ENCODE data around the gene TECTB.

Gene TECTB

DNA sequence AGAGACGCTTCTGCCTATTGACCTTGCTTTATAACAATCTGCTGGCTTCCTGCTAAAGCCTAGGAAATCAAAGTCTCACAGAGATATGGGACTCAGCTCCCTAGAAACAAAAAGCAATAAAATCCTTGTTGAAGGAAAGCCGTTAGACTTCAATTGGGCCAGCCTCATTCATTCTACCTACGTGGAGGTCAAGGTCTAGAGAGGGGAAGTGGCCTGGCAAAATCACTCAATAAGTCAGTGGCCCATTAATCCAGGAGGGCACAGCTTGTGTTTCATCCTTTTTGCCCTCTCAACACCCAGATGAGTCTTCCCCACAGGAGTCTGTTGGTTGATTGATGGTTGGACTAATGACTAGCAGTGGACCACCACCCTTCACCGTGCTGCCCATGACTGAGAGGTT, 50.3 kb downstream of the TECTB start:
- H3K4me3 ChIP-seq (replicated peaks; ENCODE audit: low read depth, low read length) = no peak overlapping the region
- DNase-seq (ENCODE audit: low read depth) = no peak
- TF ChIP-seq, protein P1, sequence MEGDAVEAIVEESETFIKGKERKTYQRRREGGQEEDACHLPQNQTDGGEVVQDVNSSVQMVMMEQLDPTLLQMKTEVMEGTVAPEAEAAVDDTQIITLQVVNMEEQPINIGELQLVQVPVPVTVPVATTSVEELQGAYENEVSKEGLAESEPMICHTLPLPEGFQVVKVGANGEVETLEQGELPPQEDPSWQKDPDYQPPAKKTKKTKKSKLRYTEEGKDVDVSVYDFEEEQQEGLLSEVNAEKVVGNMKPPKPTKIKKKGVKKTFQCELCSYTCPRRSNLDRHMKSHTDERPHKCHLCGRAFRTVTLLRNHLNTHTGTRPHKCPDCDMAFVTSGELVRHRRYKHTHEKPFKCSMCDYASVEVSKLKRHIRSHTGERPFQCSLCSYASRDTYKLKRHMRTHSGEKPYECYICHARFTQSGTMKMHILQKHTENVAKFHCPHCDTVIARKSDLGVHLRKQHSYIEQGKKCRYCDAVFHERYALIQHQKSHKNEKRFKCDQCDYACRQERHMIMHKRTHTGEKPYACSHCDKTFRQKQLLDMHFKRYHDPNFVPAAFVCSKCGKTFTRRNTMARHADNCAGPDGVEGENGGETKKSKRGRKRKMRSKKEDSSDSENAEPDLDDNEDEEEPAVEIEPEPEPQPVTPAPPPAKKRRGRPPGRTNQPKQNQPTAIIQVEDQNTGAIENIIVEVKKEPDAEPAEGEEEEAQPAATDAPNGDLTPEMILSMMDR (IDR thresholded peaks at IDR 0.05; ENCODE audit: low read length, missing control alignments) = no peak

GRCh38 chr10:112335111-112335867, 52.1 kb downstream of the TECTB start:
- no peak overlapping the region for H3K4me3 ChIP-seq (replicated peaks; ENCODE audit: low read depth, low read length)
- peak; percentile 62 for DNase-seq (ENCODE audit: low read depth)
- TF ChIP-seq, protein P1 (IDR thresholded peaks at IDR 0.05; ENCODE audit: low read length, missing control alignments) = no peak

DNA sequence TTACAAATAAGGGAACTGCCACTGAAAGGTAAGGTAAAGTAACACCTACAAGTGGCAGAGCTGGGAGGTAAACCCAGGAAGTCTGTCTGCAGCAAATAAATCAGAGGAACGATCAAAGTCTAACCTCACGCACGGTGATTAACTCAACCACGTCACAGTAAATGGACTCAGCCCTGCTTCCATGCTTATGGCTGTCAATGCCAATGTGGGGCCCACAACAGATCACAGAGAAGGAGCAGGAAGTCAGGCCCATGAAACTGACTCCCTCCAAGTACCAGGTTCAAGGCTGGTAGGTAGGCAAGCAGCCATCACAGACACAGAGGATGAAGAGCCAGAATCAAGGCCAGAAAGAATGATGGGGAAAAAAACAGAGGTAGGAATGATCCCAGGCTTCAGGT, 52.7 kb downstream of the TECTB start:
- TF ChIP-seq, protein P1 (IDR thresholded peaks at IDR 0.05; ENCODE audit: low read length, missing control alignments) = no peak
- no peak for DNase-seq (ENCODE audit: low read depth)
- no peak overlapping the region for H3K4me3 ChIP-seq (replicated peaks; ENCODE audit: low read depth, low read length)

GRCh38 chr10:112336556-112337201, 53.5 kb downstream of the TECTB start:
- H3K4me3 ChIP-seq (replicated peaks; ENCODE audit: low read depth, low read length) = no peak overlapping the region
- DNase-seq (ENCODE audit: low read depth) = peak; percentile 16
- TF ChIP-seq, protein P1 (IDR thresholded peaks at IDR 0.05; ENCODE audit: low read length, missing control alignments) = no peak

DNA sequence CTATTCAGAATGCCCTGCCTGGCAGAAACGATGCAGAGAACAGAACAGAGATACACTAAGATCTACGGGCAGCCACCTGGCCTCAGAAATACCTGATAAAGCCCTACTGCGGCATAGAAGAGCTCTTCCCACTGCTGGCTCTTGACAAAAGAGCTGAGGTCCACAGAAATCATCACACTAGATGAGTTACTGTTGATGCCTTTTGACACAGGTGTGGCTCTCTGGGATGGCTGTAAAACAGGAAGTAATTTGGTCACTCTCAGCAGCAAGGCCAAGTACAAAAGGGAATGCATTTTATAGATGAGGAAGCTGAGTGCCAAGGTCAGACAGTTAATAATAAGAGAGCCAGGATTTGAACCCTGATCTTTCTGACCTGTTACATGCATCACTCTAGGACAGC, 55.8 kb downstream of the TECTB start:
- no peak for DNase-seq (ENCODE audit: low read depth)
- H3K4me3 ChIP-seq (replicated peaks; ENCODE audit: low read depth, low read length) = no peak overlapping the region
- TF ChIP-seq, protein P1 (IDR thresholded peaks at IDR 0.05; ENCODE audit: low read length, missing control alignments) = no peak

GRCh38 chr10:112340601-112341000, 57.4 kb downstream of the TECTB start:
- DNase-seq (ENCODE audit: low read depth) = no peak
- no peak overlapping the region for H3K4me3 ChIP-seq (replicated peaks; ENCODE audit: low read depth, low read length)
- TF ChIP-seq, protein P1 (IDR thresholded peaks at IDR 0.05; ENCODE audit: low read length, missing control alignments) = no peak

Data from fibroblast of pulmonary artery (primary cell).